ENCODE results near the gene FSHR.

Gene FSHR

DNA sequence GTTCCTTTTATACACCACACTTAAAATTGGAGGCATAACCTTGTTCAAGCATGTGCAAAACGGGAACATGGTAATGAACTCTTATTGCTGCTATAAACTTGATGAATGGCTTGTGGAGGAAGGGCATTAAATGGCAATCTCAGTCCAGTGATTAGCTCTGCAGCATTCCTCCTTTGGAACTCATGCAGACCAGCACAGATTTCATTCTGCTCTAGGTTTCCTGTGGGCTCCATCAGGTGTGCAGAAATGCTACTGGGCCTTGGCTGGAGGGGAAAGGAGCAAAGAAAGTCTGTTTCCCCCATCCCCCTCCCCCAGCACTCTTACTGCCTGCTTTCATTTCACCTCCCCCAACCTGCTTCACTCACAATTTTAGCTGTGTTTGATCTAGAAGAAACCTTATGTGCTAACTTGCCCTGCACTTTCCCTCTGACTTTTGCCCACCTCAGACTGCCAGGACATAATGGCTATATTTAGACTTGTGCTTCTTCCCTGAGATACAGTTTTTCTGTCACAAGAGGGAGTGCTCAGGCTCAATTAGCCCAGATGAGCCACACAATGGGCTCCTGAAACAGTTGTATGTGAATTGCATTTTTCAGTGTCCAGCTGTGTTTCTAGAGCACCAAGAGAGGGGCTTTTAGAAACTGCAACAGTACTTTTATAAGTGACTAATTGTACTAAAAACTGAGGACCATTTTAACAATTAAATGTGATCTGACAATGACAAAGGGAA is 109.8 kb downstream of the FSHR start:
- TF ChIP-seq ZNF384 (IDR thresholded peaks at IDR 0.05), result no peak
- no peak for TF ChIP-seq SUZ12 (IDR thresholded peaks at IDR 0.05)
- TF ChIP-seq HDGF (IDR thresholded peaks at IDR 0.05; ENCODE audit: borderline replicate concordance), result no peak
- no peak for TF ChIP-seq ARNT (IDR thresholded peaks at IDR 0.05)
- TF ChIP-seq CTBP1 (IDR thresholded peaks at IDR 0.05; ENCODE audit: borderline replicate concordance), result no peak
- no peak for TF ChIP-seq LEF1 (IDR thresholded peaks at IDR 0.05; ENCODE audit: borderline replicate concordance)
- no peak for TF ChIP-seq SP1 (IDR thresholded peaks at IDR 0.05)
- no peak for TF ChIP-seq FOXK2 (IDR thresholded peaks at IDR 0.05)
- TF ChIP-seq PKNOX1 (IDR thresholded peaks at IDR 0.05), result no peak
- TF ChIP-seq FOXA1 (IDR thresholded peaks at IDR 0.05), result no peak
- TF ChIP-seq TARDBP (IDR thresholded peaks at IDR 0.05), result no peak
- TF ChIP-seq ELF4 (IDR thresholded peaks at IDR 0.05), result no peak
- no peak for TF ChIP-seq NFRKB (IDR thresholded peaks at IDR 0.05)
- no peak for DNase-seq (ENCODE audit: extremely low spot score)
- ChIA-PET CTCF (interaction anchor here (0.7 kb wide), 2 partner anchors 10 to 1182 kb away, joined by 3 read pairs; no protein-coding TSS in a partner anchor), POLR2A (no interaction called here)

GRCh38 chr2:49043405-49043982 is 110.8 kb downstream of the FSHR start:
- CTCF ChIA-PET, result interaction anchor here (0.7 kb wide), 1 partner anchor 1183 kb away, joined by 3 read pairs; no protein-coding TSS in a partner anchor
- POLR2A ChIA-PET, result no interaction called here
- DNase-seq (ENCODE audit: extremely low spot score), result no peak
- TF ChIP-seq CTBP1 (IDR thresholded peaks at IDR 0.05; ENCODE audit: borderline replicate concordance), result no peak
- no peak for TF ChIP-seq NFRKB (IDR thresholded peaks at IDR 0.05)
- TF ChIP-seq L3MBTL2 (conservative IDR thresholded peaks at IDR 0.05), result no peak
- TF ChIP-seq ELF4 (IDR thresholded peaks at IDR 0.05), result no peak

DNA sequence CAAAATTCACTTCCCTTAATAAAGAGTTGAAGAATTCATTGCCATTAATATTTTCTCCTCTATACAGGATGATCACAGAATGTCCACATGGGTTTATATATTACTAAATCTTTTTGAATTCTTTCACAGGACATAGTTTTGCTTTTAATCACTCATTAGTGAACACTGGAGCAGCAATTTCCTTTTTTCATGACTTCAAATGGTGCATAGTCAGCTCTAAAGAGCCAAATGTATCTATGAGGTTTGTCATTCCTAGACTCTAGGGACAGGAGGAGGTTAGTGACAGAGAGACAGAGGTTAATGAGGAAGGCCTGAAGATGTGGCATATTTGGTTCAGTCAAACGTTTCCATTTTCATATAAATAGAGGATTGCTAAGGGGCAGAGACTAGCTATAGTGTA is 111.8 kb downstream of the FSHR start:
- POLR2A ChIA-PET, result no interaction called here
- CTCF ChIA-PET, result no interaction called here

GRCh38 chr2:49041061-49041460 is 113.3 kb downstream of the FSHR start:
- CTCF ChIA-PET, result no interaction called here
- TF ChIP-seq ELF4 (IDR thresholded peaks at IDR 0.05), result no peak
- no peak for TF ChIP-seq ZNF384 (IDR thresholded peaks at IDR 0.05)
- TF ChIP-seq NFRKB (IDR thresholded peaks at IDR 0.05), result no peak
- no peak for TF ChIP-seq LEF1 (IDR thresholded peaks at IDR 0.05; ENCODE audit: borderline replicate concordance)
- no peak for DNase-seq (ENCODE audit: extremely low spot score)
- POLR2A ChIA-PET, result no interaction called here

More for the DNA sequence above, 111.8 kb downstream of the FSHR start:
- DNase-seq (ENCODE audit: extremely low spot score), result no peak
- TF ChIP-seq ZNF384 (IDR thresholded peaks at IDR 0.05), result no peak
- TF ChIP-seq FOXA1 (IDR thresholded peaks at IDR 0.05), result no peak
- no peak for TF ChIP-seq LEF1 (IDR thresholded peaks at IDR 0.05; ENCODE audit: borderline replicate concordance)
- no peak for TF ChIP-seq FOXM1 (IDR thresholded peaks at IDR 0.05; ENCODE audit: borderline replicate concordance)
- TF ChIP-seq L3MBTL2 (conservative IDR thresholded peaks at IDR 0.05), result no peak
- no peak for TF ChIP-seq PKNOX1 (IDR thresholded peaks at IDR 0.05)
- TF ChIP-seq HDGF (IDR thresholded peaks at IDR 0.05; ENCODE audit: borderline replicate concordance), result no peak
- no peak for TF ChIP-seq SP1 (IDR thresholded peaks at IDR 0.05)
- no peak for TF ChIP-seq FOXK2 (IDR thresholded peaks at IDR 0.05)
- TF ChIP-seq SUZ12 (IDR thresholded peaks at IDR 0.05), result no peak
- TF ChIP-seq NFRKB (IDR thresholded peaks at IDR 0.05), result no peak
- TF ChIP-seq BHLHE40 (IDR thresholded peaks at IDR 0.05; ENCODE audit: borderline replicate concordance), result no peak
- no peak for TF ChIP-seq CTBP1 (IDR thresholded peaks at IDR 0.05; ENCODE audit: borderline replicate concordance)
- TF ChIP-seq TARDBP (IDR thresholded peaks at IDR 0.05), result no peak
- TF ChIP-seq ARNT (IDR thresholded peaks at IDR 0.05), result no peak
- TF ChIP-seq ELF4 (IDR thresholded peaks at IDR 0.05), result no peak

DNA sequence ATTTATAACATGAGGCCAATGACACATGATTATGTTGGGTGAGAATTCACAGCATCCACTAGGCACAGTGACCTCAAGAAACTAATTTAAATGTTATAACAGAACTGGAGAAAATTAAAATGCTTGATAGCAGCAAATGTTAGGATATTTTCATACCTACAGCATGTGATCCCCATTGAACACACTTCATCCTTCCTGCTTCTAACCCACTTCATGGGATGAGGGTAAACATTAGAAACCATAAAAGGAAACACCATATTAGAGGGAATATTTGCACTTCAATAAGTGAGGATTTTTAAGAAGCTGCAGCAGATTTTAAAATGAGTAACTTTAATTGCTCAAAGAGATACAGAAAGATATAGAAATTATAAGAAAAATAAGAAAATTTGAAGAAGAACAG is 117.1 kb downstream of the FSHR start:
- TF ChIP-seq CTBP1 (IDR thresholded peaks at IDR 0.05; ENCODE audit: borderline replicate concordance), result no peak
- no peak for TF ChIP-seq L3MBTL2 (conservative IDR thresholded peaks at IDR 0.05)
- no peak for TF ChIP-seq FOXA1 (IDR thresholded peaks at IDR 0.05)
- no peak for TF ChIP-seq ARNT (IDR thresholded peaks at IDR 0.05)
- TF ChIP-seq LEF1 (IDR thresholded peaks at IDR 0.05; ENCODE audit: borderline replicate concordance), result no peak
- TF ChIP-seq ELF4 (IDR thresholded peaks at IDR 0.05), result no peak
- no peak for TF ChIP-seq SP1 (IDR thresholded peaks at IDR 0.05)
- no peak for TF ChIP-seq BHLHE40 (IDR thresholded peaks at IDR 0.05; ENCODE audit: borderline replicate concordance)
- TF ChIP-seq FOXM1 (IDR thresholded peaks at IDR 0.05; ENCODE audit: borderline replicate concordance), result no peak
- no peak for TF ChIP-seq HDGF (IDR thresholded peaks at IDR 0.05; ENCODE audit: borderline replicate concordance)
- no peak for TF ChIP-seq ZNF384 (IDR thresholded peaks at IDR 0.05)
- no peak for TF ChIP-seq SUZ12 (IDR thresholded peaks at IDR 0.05)
- no peak for TF ChIP-seq PKNOX1 (IDR thresholded peaks at IDR 0.05)
- TF ChIP-seq NFRKB (IDR thresholded peaks at IDR 0.05), result no peak
- no peak for TF ChIP-seq FOXK2 (IDR thresholded peaks at IDR 0.05)
- TF ChIP-seq TARDBP (IDR thresholded peaks at IDR 0.05), result no peak
- CTCF ChIA-PET, result interaction anchor here (0.6 kb wide), 1 partner anchor 34 kb away, joined by 3 read pairs; no protein-coding TSS in a partner anchor
- POLR2A ChIA-PET, result no interaction called here
- DNase-seq (ENCODE audit: extremely low spot score), result no peak

- ChIA-PET CTCF (no interaction called here), POLR2A (no interaction called here)
- DNase-seq (ENCODE audit: extremely low spot score), result no peak
- TF ChIP-seq PKNOX1 (IDR thresholded peaks at IDR 0.05), result no peak
- no peak for TF ChIP-seq FOXM1 (IDR thresholded peaks at IDR 0.05; ENCODE audit: borderline replicate concordance)
- no peak for TF ChIP-seq SUZ12 (IDR thresholded peaks at IDR 0.05)
- TF ChIP-seq LEF1 (IDR thresholded peaks at IDR 0.05; ENCODE audit: borderline replicate concordance), result no peak
- no peak for TF ChIP-seq ZNF384 (IDR thresholded peaks at IDR 0.05)
- no peak for TF ChIP-seq BHLHE40 (IDR thresholded peaks at IDR 0.05; ENCODE audit: borderline replicate concordance)
- no peak for TF ChIP-seq CTBP1 (IDR thresholded peaks at IDR 0.05; ENCODE audit: borderline replicate concordance)
- no peak for TF ChIP-seq L3MBTL2 (conservative IDR thresholded peaks at IDR 0.05)
- TF ChIP-seq FOXK2 (IDR thresholded peaks at IDR 0.05), result no peak
- no peak for TF ChIP-seq SP1 (IDR thresholded peaks at IDR 0.05)
- TF ChIP-seq TARDBP (IDR thresholded peaks at IDR 0.05), result no peak
- TF ChIP-seq NFRKB (IDR thresholded peaks at IDR 0.05), result no peak
- no peak for TF ChIP-seq HDGF (IDR thresholded peaks at IDR 0.05; ENCODE audit: borderline replicate concordance)
- TF ChIP-seq ARNT (IDR thresholded peaks at IDR 0.05), result no peak
- TF ChIP-seq ELF4 (IDR thresholded peaks at IDR 0.05), result no peak
- TF ChIP-seq FOXA1 (IDR thresholded peaks at IDR 0.05), result no peak
These were observed 118.8 kb downstream of the FSHR start for GRCh38 chr2:49035481-49035880.
